Neural cell (in vitro differentiated cells): ENCODE data around the gene ITPA. TPM values are rescaled to one million over a fixed set of nuclear protein-coding genes. Genes with fewer than 3 reads are reported as not detected.
A peak's percentile ranks its signal among the peaks of the same experiment; 100 is the strongest.

ENCODE experiments used
- H2AFZ ChIP-seq: fragments of 200-600, 300-800 bp; sonication (generic), shearing (Covaris generic); 2 replicates; pipeline ENCODE4 v1.6.0; 2014; ENCODE audit warnings: low read depth, mild to moderate bottlenecking, antibody characterized with exemption, low read length, moderate library complexity
- H3F3A ChIP-seq: fragments of 200-600 bp; shearing (Covaris generic); 2 replicates; pipeline ENCODE4 v1.6.1; 2016; ENCODE audit warnings: mild to moderate bottlenecking, moderate library complexity, mixed read lengths, antibody characterized with exemption, low read length; ENCODE audit not compliant: insufficient read depth, poor library complexity, severe bottlenecking
- H3K27ac ChIP-seq: fragments of 200-600, 300-800 bp; sonication (generic), shearing (Covaris generic); 2 replicates; pipeline ENCODE4 v1.5.1; 2014; ENCODE audit warnings: mild to moderate bottlenecking, low read length, moderate library complexity
- H3K27me3 ChIP-seq: fragments of 300-800, 200-600 bp; sonication (generic), shearing (Covaris generic); 2 replicates; pipeline ENCODE4 v1.6.0; 2014; ENCODE audit warnings: mild to moderate bottlenecking, low read depth, low read length, moderate library complexity; ENCODE audit not compliant: insufficient read depth
- H3K36me3 ChIP-seq: fragments of 300-800, 200-600 bp; sonication (generic), shearing (Covaris generic); 2 replicates; pipeline ENCODE4 v1.5.1; 2014; ENCODE audit warnings: mild to moderate bottlenecking, antibody characterized with exemption, low read length, moderate library complexity; ENCODE audit not compliant: insufficient read depth
- H3K4me2 ChIP-seq: fragments of 300-800, 200-600 bp; sonication (generic), shearing (Covaris generic); 2 replicates; pipeline ENCODE4 v1.6.0; 2014; ENCODE audit warnings: mild to moderate bottlenecking, low read length
- H3K4me3 ChIP-seq: fragments of 300-800, 200-600 bp; sonication (generic), shearing (Covaris generic); 2 replicates; pipeline ENCODE4 v1.5.1; 2014; ENCODE audit warnings: mild to moderate bottlenecking, low read length, moderate library complexity
- H3K79me2 ChIP-seq: fragments of 200-600 bp; shearing (Covaris generic); replicated peaks from 2 replicates; pipeline ENCODE4 v1.6.0; 2014; ENCODE audit warnings: mild to moderate bottlenecking, low read length, moderate library complexity; ENCODE audit not compliant: insufficient read depth
- H3K9ac ChIP-seq: fragments of 300-800, 200-600 bp; sonication (generic), shearing (Covaris generic); 2 replicates; pipeline ENCODE4 v1.6.1; 2016; ENCODE audit warnings: mild to moderate bottlenecking, low read length, mixed read lengths
- H3K9me2 ChIP-seq: fragments of 200-600 bp; shearing (Covaris generic); 2 replicates; pipeline ENCODE4 v1.6.1; 2016; ENCODE audit warnings: mild to moderate bottlenecking, low read length, mixed read lengths; ENCODE audit not compliant: insufficient read depth
- H3K9me3 ChIP-seq: fragments of 200-600, 300-800 bp; sonication (generic), shearing (Covaris generic); 2 replicates; pipeline ENCODE4 v1.6.1; 2016; ENCODE audit warnings: mild to moderate bottlenecking, mixed run types, low read length, moderate library complexity, mixed read lengths
- H4K20me1 ChIP-seq: fragments of 200-600 bp; shearing (Covaris generic); 2 replicates; pipeline ENCODE4 v1.6.1; 2016; ENCODE audit warnings: mild to moderate bottlenecking, mixed run types; ENCODE audit not compliant: insufficient read depth
- EP300 ChIP-seq: fragments of 450-650 bp; conservative IDR thresholded peaks from 2 replicates; pipeline ENCODE4 v1.6.1; 2014; ENCODE audit warnings: antibody characterized with exemption, mild to moderate bottlenecking, moderate library complexity; ENCODE audit not compliant: poor library complexity, severe bottlenecking
- EZH2 ChIP-seq: fragments of 200-600, 300-800 bp; shearing (Covaris generic), sonication (generic); IDR thresholded peaks from 2 replicates; pipeline ENCODE4 v1.6.1; 2014; ENCODE audit warnings: antibody characterized with exemption, low read length, borderline replicate concordance, mild to moderate bottlenecking; ENCODE audit not compliant: insufficient read depth, poor library complexity, severe bottlenecking
- MXI1 ChIP-seq: fragments of 450-650 bp; conservative IDR thresholded peaks from 2 replicates; pipeline ENCODE4 v1.6.1; 2014; ENCODE audit warnings: antibody characterized with exemption, mild to moderate bottlenecking; ENCODE audit not compliant: poor library complexity, severe bottlenecking
- POLR2AphosphoS5 ChIP-seq: IDR thresholded peaks from 2 replicates; pipeline ENCODE4 v1.6.1; 2012
- RAD21 ChIP-seq: fragments of 450-650 bp; conservative IDR thresholded peaks from 2 replicates; pipeline ENCODE4 v1.6.1; 2014; ENCODE audit warnings: antibody characterized with exemption, mild to moderate bottlenecking, moderate library complexity
- SMC3 ChIP-seq: fragments of 450-650 bp; conservative IDR thresholded peaks from 2 replicates; pipeline ENCODE4 v1.6.1; 2014; ENCODE audit warnings: antibody characterized with exemption, mild to moderate bottlenecking, moderate library complexity; ENCODE audit not compliant: poor library complexity
- TAF1 ChIP-seq: IDR thresholded peaks from 2 replicates; pipeline ENCODE4 v1.6.1; 2012; ENCODE audit warnings: low read depth
- polyA minus RNA-seq: library from RNA; depleted of rRNA, polyadenylated mRNA; stranded (reverse); fragments of >200 nt; gene quantifications from 2 replicates; pipeline ENCODE4 v1.2.3, GENCODE V29; 2014
- polyA plus RNA-seq: library from polyadenylated mRNA; depleted of rRNA; stranded (reverse); fragments of >200 nt; gene quantifications from 2 replicates; pipeline ENCODE4 v1.2.3, GENCODE V29; 2014
- TF ChIP-seq, protein P1 (sequence below): IDR thresholded peaks from 2 replicates; pipeline ENCODE4 v1.6.1; 2012; ENCODE audit warnings: borderline replicate concordance
- TF ChIP-seq, protein P2 (sequence below): fragments of 450-650 bp; IDR thresholded peaks from 2 replicates; pipeline ENCODE4 v1.5.1; 2014; ENCODE audit warnings: antibody characterized with exemption, mild to moderate bottlenecking, moderate library complexity; ENCODE audit not compliant: poor library complexity, severe bottlenecking

Gene ITPA
- polyA plus RNA-seq (87.1 and 89.5 TPM in 2 replicates), polyA minus RNA-seq (26.3 and 27.3 TPM in 2 replicates)

DNA sequence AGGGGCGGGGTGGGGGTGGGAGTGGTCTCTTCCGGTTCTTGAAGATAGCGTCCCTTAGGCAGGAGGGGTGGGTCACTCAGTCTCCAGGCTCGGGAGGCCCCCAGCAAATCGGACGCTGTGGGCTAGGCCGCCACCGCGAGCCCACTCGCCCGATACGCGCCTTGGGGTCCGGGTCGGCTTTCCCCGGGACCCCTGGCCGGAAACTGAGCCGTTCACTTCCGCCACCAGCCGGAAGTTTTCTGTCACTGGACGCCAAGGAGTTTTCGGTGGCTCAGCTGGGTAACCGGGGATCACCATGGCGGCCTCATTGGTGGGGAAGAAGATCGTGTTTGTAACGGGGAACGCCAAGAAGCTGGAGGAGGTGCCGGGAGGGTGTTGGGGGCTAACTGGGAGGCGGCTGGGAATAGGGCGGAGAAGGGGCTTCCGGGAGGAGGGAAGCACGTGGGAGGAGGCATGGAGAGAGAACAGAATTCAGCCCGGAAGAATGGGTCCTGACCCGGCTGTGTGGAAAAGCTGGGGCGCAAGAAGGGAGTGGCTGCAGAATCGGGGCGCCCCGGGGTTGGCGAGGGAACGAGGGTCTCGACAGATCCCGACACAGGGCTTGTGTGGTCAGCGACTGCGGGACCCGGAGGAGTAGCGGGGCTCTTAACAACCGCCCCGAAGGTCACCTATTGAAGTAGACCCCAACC, at the start of gene ITPA:
TSS of gene ITPA (plus strand) at position 242 of the 689 bp plus-strand sequence. CDS start at position 296, 54 bp downstream.
- TF ChIP-seq, protein P1, sequence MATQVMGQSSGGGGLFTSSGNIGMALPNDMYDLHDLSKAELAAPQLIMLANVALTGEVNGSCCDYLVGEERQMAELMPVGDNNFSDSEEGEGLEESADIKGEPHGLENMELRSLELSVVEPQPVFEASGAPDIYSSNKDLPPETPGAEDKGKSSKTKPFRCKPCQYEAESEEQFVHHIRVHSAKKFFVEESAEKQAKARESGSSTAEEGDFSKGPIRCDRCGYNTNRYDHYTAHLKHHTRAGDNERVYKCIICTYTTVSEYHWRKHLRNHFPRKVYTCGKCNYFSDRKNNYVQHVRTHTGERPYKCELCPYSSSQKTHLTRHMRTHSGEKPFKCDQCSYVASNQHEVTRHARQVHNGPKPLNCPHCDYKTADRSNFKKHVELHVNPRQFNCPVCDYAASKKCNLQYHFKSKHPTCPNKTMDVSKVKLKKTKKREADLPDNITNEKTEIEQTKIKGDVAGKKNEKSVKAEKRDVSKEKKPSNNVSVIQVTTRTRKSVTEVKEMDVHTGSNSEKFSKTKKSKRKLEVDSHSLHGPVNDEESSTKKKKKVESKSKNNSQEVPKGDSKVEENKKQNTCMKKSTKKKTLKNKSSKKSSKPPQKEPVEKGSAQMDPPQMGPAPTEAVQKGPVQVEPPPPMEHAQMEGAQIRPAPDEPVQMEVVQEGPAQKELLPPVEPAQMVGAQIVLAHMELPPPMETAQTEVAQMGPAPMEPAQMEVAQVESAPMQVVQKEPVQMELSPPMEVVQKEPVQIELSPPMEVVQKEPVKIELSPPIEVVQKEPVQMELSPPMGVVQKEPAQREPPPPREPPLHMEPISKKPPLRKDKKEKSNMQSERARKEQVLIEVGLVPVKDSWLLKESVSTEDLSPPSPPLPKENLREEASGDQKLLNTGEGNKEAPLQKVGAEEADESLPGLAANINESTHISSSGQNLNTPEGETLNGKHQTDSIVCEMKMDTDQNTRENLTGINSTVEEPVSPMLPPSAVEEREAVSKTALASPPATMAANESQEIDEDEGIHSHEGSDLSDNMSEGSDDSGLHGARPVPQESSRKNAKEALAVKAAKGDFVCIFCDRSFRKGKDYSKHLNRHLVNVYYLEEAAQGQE, result peak; percentile 31
- TF ChIP-seq, protein P2, sequence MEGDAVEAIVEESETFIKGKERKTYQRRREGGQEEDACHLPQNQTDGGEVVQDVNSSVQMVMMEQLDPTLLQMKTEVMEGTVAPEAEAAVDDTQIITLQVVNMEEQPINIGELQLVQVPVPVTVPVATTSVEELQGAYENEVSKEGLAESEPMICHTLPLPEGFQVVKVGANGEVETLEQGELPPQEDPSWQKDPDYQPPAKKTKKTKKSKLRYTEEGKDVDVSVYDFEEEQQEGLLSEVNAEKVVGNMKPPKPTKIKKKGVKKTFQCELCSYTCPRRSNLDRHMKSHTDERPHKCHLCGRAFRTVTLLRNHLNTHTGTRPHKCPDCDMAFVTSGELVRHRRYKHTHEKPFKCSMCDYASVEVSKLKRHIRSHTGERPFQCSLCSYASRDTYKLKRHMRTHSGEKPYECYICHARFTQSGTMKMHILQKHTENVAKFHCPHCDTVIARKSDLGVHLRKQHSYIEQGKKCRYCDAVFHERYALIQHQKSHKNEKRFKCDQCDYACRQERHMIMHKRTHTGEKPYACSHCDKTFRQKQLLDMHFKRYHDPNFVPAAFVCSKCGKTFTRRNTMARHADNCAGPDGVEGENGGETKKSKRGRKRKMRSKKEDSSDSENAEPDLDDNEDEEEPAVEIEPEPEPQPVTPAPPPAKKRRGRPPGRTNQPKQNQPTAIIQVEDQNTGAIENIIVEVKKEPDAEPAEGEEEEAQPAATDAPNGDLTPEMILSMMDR, result no peak
- no peak for TF ChIP-seq EZH2
- TF ChIP-seq MXI1, result peak; percentile 98
- TF ChIP-seq EP300, result no peak
- TF ChIP-seq POLR2AphosphoS5, result peak; percentile 76
- TF ChIP-seq TAF1, result peak; percentile 13
- peak; percentile 17 for TF ChIP-seq RAD21
- Histone ChIP-seq H3K36me3 (no peaks in the 10 kb centered on the region), H3K9me2 (no peaks in the 10 kb centered on the region), H4K20me1 (no peaks in the 10 kb centered on the region), H3K27me3 (no peaks in the 10 kb centered on the region), H3K9ac (peak within 1 kb of the TSS; percentile 79), H3K4me2 (peak within 1 kb of the TSS; percentile 92), H3K4me3 (peak within 1 kb of the TSS; percentile 98), H3K9me3 (no peaks in the 10 kb centered on the region), H3F3A (no peaks in the 10 kb centered on the region), H3K79me2 (peaks cover 10% of the 10 kb centered on the region), H3K27ac (peak within 1 kb of the TSS; percentile 70), H2AFZ (peak within 1 kb of the TSS; percentile 95)

DNA sequence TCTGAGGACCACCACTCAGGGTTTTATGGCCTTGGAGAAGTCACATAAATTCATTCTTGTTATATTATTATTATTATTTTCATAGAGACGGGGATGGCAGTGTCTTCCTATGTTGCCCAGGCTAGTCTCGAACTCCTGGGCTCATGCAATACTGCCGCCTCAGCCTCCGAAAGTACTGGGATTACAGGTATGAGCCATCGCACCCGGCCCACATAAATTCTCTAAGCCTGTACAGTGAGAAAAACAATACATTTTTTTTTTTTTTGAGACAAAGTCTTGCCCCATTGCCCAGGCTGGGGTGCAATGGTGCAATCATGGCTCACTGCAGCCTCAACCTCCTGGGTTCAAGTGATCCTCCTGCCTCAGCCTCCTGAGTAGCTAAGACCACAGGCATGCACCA, 48.9 kb upstream of the ITPA start:
- H3K4me2 ChIP-seq, result no peak overlapping the region
- H3K4me3 ChIP-seq, result peak overlapping the region; percentile 87

More for the DNA sequence above, 48.9 kb upstream of the ITPA start:
- Histone ChIP-seq H3K27ac (peak overlapping the region; percentile 72), H3K9ac (no peak overlapping the region), H3F3A (no peaks in the 10 kb centered on the region), H3K9me2 (no peaks in the 10 kb centered on the region), H3K27me3 (no peaks in the 10 kb centered on the region), H3K9me3 (no peaks in the 10 kb centered on the region), H3K36me3 (no peaks in the 10 kb centered on the region), H2AFZ (no peak overlapping the region), H4K20me1 (no peaks in the 10 kb centered on the region), H3K79me2 (peaks cover 44% of the 10 kb centered on the region)
- TF ChIP-seq, protein P1, result no peak
- no peak for TF ChIP-seq MXI1
- TF ChIP-seq EZH2, result no peak
- no peak for TF ChIP-seq SMC3
- TF ChIP-seq RAD21, result no peak
- no peak for TF ChIP-seq TAF1
- TF ChIP-seq, protein P2, result no peak
- no peak for TF ChIP-seq EP300
- TF ChIP-seq POLR2AphosphoS5, result no peak
